HCT116 (cell line): ENCODE measurements around the gene PSMA7. TPM values are rescaled to one million over a fixed set of nuclear protein-coding genes. Genes with fewer than 3 reads are reported as not detected.

Source experiments
- ATAC-seq: fragments of 200-7000 bp; cut with Tn5 transposase; 2 replicates; pipeline ENCODE4 v1.9.1; 2020; ENCODE audit warnings: mild to moderate bottlenecking, moderate library complexity
- BruUV-seq: library from RNA; stranded (reverse); fragments of 400-500 nt; replicated peaks from 2 replicates; lab custom pipeline; 2021; lab: Mats Ljungman, UMichigan
- CTCF ChIA-PET: fragments of 300-600 bp; sonication (Branson Sonifier 250); formaldehyde crosslinking; loops from one replicate; lab custom pipeline; 2021; ENCODE audit warnings: antibody characterized with exemption; lab: Charles Lee
- POLR2A ChIA-PET: fragments of 300-600, 350-600 bp; sonication (Branson Sonifier 250); formaldehyde crosslinking; loops from one replicate; lab custom pipeline; 2021; ENCODE audit warnings: antibody characterized with exemption; lab: Charles Lee
- RAD21 ChIA-PET, 2 experiments: fragments of 300-600 bp; sonication (Branson Sonifier 250); formaldehyde crosslinking; loops; one replicate each; lab custom pipeline; 2023; ENCODE audit warnings: low total read pairs in 2 of 2; ENCODE audit not compliant: uncharacterized antibody in 2 of 2, unreplicated experiment in 2 of 2, low non-redundant PET in 1 of 2; lab: Charles Lee
- DNase-seq: peaks from one replicate; pipeline ENCODE4 v3.0.0-alpha.2; 2010; ENCODE audit warnings: low read depth, low spot score
- H2AFZ ChIP-seq: fragments of 200-600 bp; shearing (Covaris generic), sonication (generic); 2 replicates; pipeline ENCODE4 v1.6.1; 2017; ENCODE audit warnings: low read depth, mixed run types, mixed read lengths, antibody characterized with exemption, low read length; ENCODE audit not compliant: poor library complexity, severe bottlenecking
- H3K27ac ChIP-seq: 2 replicates; pipeline ENCODE4 v1.5.1; 2012; ENCODE audit warnings: low read depth, low read length
- H3K27me3 ChIP-seq: fragments of 200-600 bp; sonication (generic); 2 replicates; pipeline ENCODE4 v1.6.1; 2016; ENCODE audit warnings: mixed run types, low read length, mixed read lengths; ENCODE audit not compliant: insufficient read depth
- H3K36me3 ChIP-seq, 2 experiments: fragments of 200-500 bp in 1 of 2; fragments of 200-600 bp in 1 of 2; sonication (Bioruptor generic) in 1 of 2; sonication (generic) in 1 of 2; 2 replicates each; pipeline versions ENCODE4 v1.5.1 to v1.6.1; 2014 to 2016; ENCODE audit warnings: low read length in 2 of 2, inconsistent platforms in 1 of 2, mixed read lengths in 1 of 2, mixed run types in 1 of 2; ENCODE audit not compliant: insufficient read depth in 2 of 2, control insufficient read depth in 1 of 2
- H3K4me1 ChIP-seq, 2 experiments: fragments of 200-600 bp in 1 of 2; sonication (generic) in 1 of 2; 2 replicates each; pipeline versions ENCODE4 v1.5.1 to v1.6.1; 2012 to 2017; ENCODE audit warnings: low read length in 2 of 2, inconsistent platforms in 1 of 2, mild to moderate bottlenecking in 1 of 2, mixed read lengths in 1 of 2, mixed run types in 1 of 2, moderate library complexity in 1 of 2; ENCODE audit not compliant: insufficient read depth in 2 of 2, control insufficient read depth in 1 of 2
- H3K4me2 ChIP-seq: fragments of 200-600 bp; sonication (generic); 2 replicates; pipeline ENCODE4 v1.6.1; 2017; ENCODE audit warnings: mixed run types, low read length, mixed read lengths
- H3K4me3 ChIP-seq, 2 experiments: fragments of 200-600 bp in 1 of 2; sonication (generic) in 1 of 2; replicated peaks in 1 of 2; 2 replicates each; pipeline ENCODE4 v1.5.1; 2011 to 2016; ENCODE audit warnings: low read length in 2 of 2, control low read depth in 1 of 2, low read depth in 1 of 2, mild to moderate bottlenecking in 1 of 2, mixed read lengths in 1 of 2, mixed run types in 1 of 2
- H3K79me2 ChIP-seq: fragments of 200-600 bp; sonication (generic); 2 replicates; pipeline ENCODE4 v1.6.1; 2017; ENCODE audit warnings: mild to moderate bottlenecking, mixed run types, low read length, moderate library complexity, mixed read lengths; ENCODE audit not compliant: insufficient read depth
- H3K9ac ChIP-seq: fragments of 200-600 bp; sonication (generic); 2 replicates; pipeline ENCODE4 v1.6.1; 2016; ENCODE audit warnings: low read length, mixed read lengths
- H3K9me2 ChIP-seq: fragments of 200-600 bp; sonication (generic), shearing (Covaris generic); 2 replicates; pipeline ENCODE4 v1.6.1; 2017; ENCODE audit warnings: mixed run types, mild to moderate bottlenecking, moderate library complexity; ENCODE audit not compliant: insufficient read depth
- H3K9me3 ChIP-seq, 2 experiments: fragments of 200-500 bp in 1 of 2; fragments of 200-600 bp in 1 of 2; sonication (Bioruptor generic) in 1 of 2; sonication (generic) in 1 of 2; 2 replicates each; pipeline ENCODE4 v1.6.1; 2014 to 2017; ENCODE audit warnings: low read length in 2 of 2, mixed read lengths in 2 of 2, inconsistent platforms in 1 of 2, low read depth in 1 of 2, mild to moderate bottlenecking in 1 of 2, mixed run types in 1 of 2, moderate library complexity in 1 of 2; ENCODE audit not compliant: control insufficient read depth in 1 of 2, insufficient read depth in 1 of 2
- H4K20me1 ChIP-seq: fragments of 200-600 bp; sonication (generic), shearing (Covaris generic); 2 replicates; pipeline ENCODE4 v1.6.1; 2017; ENCODE audit warnings: mixed run types, mild to moderate bottlenecking, moderate library complexity; ENCODE audit not compliant: insufficient read depth
- CBX3 ChIP-seq: IDR thresholded peaks from 2 replicates; pipeline ENCODE4 v1.6.1; 2012; ENCODE audit warnings: low read depth
- EGR1 ChIP-seq: IDR thresholded peaks from 2 replicates; pipeline ENCODE4 v1.6.1; 2012; ENCODE audit warnings: low read depth
- ELF1 ChIP-seq: IDR thresholded peaks from 2 replicates; pipeline ENCODE4 v1.6.1; 2012; ENCODE audit warnings: low read depth, borderline replicate concordance
- FOSL1 ChIP-seq: IDR thresholded peaks from 2 replicates; pipeline ENCODE4 v1.6.1; 2012; ENCODE audit warnings: low read depth
- POLR2AphosphoS5 ChIP-seq: IDR thresholded peaks from 2 replicates; pipeline ENCODE4 v1.6.1; 2011; ENCODE audit warnings: mild to moderate bottlenecking, low read depth, low read length, moderate library complexity
- REST ChIP-seq: IDR thresholded peaks from 2 replicates; pipeline ENCODE4 v1.6.1; 2012; ENCODE audit warnings: low read depth
- SRF ChIP-seq: IDR thresholded peaks from 2 replicates; pipeline ENCODE4 v1.6.1; 2012; ENCODE audit warnings: low read depth
- ZFX ChIP-seq: fragments of 450-650 bp; IDR thresholded peaks from 2 replicates; pipeline ENCODE4 v1.6.1; 2017
- intact Hi-C: fragments of 100-400 bp; cut with micrococcal nuclease; formaldehyde crosslinking; loops from 2 replicates; pipeline ENCODE4 v1.10.0; 2022
- total RNA-seq: library from RNA; stranded (reverse); gene quantifications from one replicate; pipeline ENCODE4 v1.2.1, GENCODE V29; 2021; ENCODE audit not compliant: unreplicated experiment

The PSMA7 gene
- total RNA-seq, 1 experiment from 2014 or later: 364 TPM

- no peak for TF ChIP-seq REST
- TF ChIP-seq ZFX: no peak
- no peak for TF ChIP-seq FOSL1
- TF ChIP-seq ELF1: no peak
- TF ChIP-seq SRF: no peak
Measured at GRCh38 chr20:62112368-62112767, 30.8 kb downstream of the PSMA7 start (continued).

- Histone ChIP-seq H2AFZ (no peak overlapping the region), H3K4me1 (no peaks in the 10 kb centered on the region), H3K36me3 (no peaks in the 10 kb centered on the region), H3K9me3 (peaks cover 11 to 12% of the 10 kb centered on the region in 2 experiments; a peak in 3 of 4 replicates), H4K20me1 (no peaks in the 10 kb centered on the region), H3K9me2 (no peaks in the 10 kb centered on the region), H3K27ac (no peak overlapping the region), H3K9ac (no peak overlapping the region), H3K4me3 (no peak overlapping the region), H3K27me3 (no peaks in the 10 kb centered on the region), H3K79me2 (no peaks in the 10 kb centered on the region), H3K4me2 (no peak overlapping the region)
- ChIA-PET CTCF (no interaction called here), RAD21 (no interaction called here), POLR2A (no interaction called here)
- intact Hi-C loops: no loop called here
- no peak for ATAC-seq
- no peak for TF ChIP-seq POLR2AphosphoS5
- no peak for TF ChIP-seq EGR1
- no peak for TF ChIP-seq CBX3
- BruUV-seq: no TSS peak
- DNase-seq: no peak
Measured at GRCh38 chr20:62111148-62111547, 32.0 kb downstream of the PSMA7 start.
